ENCODE measurements around the gene EMILIN3. TPM values are rescaled to one million over a fixed set of nuclear protein-coding genes. Genes with fewer than 3 reads are reported as not detected.

EMILIN3 gene
- total and polyA plus RNA-seq, 10 donors, result 0.03 to 0.32 (median 0.07) TPM; not detected in 7

DNA sequence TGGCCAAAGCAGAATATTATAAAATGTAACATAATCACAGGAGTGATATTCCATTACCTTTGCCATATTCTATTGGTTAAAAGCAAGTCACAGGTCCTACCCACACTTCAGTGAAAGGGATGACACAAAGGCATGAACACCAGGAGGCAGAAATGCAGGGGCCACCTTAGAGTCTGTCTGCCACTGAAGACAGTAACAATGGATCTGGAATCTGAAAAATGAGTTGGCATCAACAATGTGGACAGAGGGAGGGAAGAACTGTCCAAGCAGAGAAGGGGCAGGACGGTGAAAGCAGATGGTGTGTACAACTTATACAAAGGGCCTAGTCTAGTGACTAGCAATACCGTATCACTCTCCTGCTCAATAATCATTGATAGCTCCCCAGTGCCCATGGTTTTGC is 32.6 kb downstream of the EMILIN3 start:
- TF ChIP-seq, protein P1, sequence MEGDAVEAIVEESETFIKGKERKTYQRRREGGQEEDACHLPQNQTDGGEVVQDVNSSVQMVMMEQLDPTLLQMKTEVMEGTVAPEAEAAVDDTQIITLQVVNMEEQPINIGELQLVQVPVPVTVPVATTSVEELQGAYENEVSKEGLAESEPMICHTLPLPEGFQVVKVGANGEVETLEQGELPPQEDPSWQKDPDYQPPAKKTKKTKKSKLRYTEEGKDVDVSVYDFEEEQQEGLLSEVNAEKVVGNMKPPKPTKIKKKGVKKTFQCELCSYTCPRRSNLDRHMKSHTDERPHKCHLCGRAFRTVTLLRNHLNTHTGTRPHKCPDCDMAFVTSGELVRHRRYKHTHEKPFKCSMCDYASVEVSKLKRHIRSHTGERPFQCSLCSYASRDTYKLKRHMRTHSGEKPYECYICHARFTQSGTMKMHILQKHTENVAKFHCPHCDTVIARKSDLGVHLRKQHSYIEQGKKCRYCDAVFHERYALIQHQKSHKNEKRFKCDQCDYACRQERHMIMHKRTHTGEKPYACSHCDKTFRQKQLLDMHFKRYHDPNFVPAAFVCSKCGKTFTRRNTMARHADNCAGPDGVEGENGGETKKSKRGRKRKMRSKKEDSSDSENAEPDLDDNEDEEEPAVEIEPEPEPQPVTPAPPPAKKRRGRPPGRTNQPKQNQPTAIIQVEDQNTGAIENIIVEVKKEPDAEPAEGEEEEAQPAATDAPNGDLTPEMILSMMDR (IDR thresholded peaks at IDR 0.05 in 8 of 11, conservative IDR thresholded peaks at IDR 0.05 in 3 of 11), result no peak
- TF ChIP-seq POLR2A (IDR thresholded peaks at IDR 0.05) (no peak), POLR2AphosphoS5 (IDR thresholded peaks at IDR 0.05) (no peak)

DNA sequence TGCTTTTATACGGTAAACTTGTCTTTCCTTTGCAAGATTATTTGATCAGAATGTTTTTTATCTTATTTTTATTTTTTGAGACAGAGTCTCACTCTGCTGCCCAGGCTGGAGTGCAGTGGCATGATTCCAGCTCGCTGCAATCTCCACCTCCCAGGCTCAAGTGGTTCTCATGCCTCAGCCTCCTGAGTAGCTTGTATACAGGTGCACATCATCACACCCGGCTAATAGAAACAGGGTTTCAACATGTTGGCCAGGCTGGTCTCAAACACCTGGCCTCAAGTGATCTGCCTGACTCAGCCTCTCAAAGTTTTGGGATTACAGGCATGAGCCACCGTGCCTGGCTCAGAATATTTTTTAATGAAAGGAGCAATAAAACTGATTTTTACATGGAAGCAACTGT is 34.9 kb downstream of the EMILIN3 start:
- Histone ChIP-seq H3K4me1 (peaks cover 10 to 21% (median 17%) of the 10 kb centered on the region in 6 donors), H3K27ac (no peak overlapping the region), H3K36me3 (no peaks in the 10 kb centered on the region), H3K27me3 (replicated peaks in 1 of 7) (no peaks in the 10 kb centered on the region), H3K4me3 (no peak overlapping the region), H3K9me3 (no peaks in the 10 kb centered on the region)
- no peak for DNase-seq
- intact Hi-C loops (cut with DNase I; ENCODE audit: low total_unique reads), result loop anchor here (10.0 kb wide), 1 partner anchor 97 kb away; no protein-coding TSS in a partner anchor
- WGBS, 5 donors, result 85 to 95% (median 91%) methylated on average over 4 of the region's 4 CpGs
- no peak for TF ChIP-seq POLR2AphosphoS5 (IDR thresholded peaks at IDR 0.05)
- TF ChIP-seq POLR2A (IDR thresholded peaks at IDR 0.05), result no peak

More for the DNA sequence above, 32.6 kb downstream of the EMILIN3 start:
- Histone ChIP-seq H3K4me3 (no peak overlapping the region), H3K36me3 (no peaks in the 10 kb centered on the region), H3K27ac (no peak overlapping the region), H3K4me1 (peaks cover 5 to 15% (median 13%) of the 10 kb centered on the region in 6 donors), H3K9me3 (no peaks in the 10 kb centered on the region), H3K27me3 (replicated peaks in 1 of 7) (peaks cover 0 to under 1% (median 0%) of the 10 kb centered on the region in 7 donors)
- intact Hi-C loops (cut with DNase I; ENCODE audit: low total_unique reads), result loop anchor here (10.0 kb wide), 1 partner anchor 99 kb away; no protein-coding TSS in a partner anchor
- no peak for DNase-seq
- 90 to 98% (median 94%) methylated on average over 2 of the region's 2 CpGs for WGBS, 5 donors

DNA sequence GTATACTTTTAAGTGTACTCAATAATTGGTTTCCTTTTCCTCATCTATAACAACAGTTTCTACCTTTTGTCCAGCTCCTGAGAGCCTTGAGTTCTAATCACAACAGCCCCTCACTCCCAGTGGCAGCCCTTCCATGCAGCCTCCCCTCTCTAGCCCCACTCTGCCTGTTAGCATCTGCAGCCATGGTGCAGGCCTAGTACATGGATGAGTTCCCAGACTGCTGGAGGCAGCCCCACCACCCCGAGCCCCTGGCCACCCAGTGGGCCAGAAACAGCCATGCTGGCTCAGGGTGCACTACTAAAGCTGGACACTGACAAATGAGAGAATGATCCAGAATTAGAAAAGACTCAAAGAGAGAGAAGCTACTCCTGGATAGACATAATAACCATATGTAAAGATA is 35.7 kb downstream of the EMILIN3 start:
- TF ChIP-seq, protein P1 (IDR thresholded peaks at IDR 0.05 in 8 of 11, conservative IDR thresholded peaks at IDR 0.05 in 3 of 11), result no peak
- TF ChIP-seq POLR2A (IDR thresholded peaks at IDR 0.05) (no peak), POLR2AphosphoS5 (IDR thresholded peaks at IDR 0.05) (no peak)
- Histone ChIP-seq H3K36me3 (no peaks in the 10 kb centered on the region), H3K4me1 (peaks cover 10 to 21% (median 17%) of the 10 kb centered on the region in 6 donors), H3K4me3 (no peak overlapping the region), H3K27ac (no peak overlapping the region), H3K27me3 (replicated peaks in 1 of 7) (no peaks in the 10 kb centered on the region), H3K9me3 (no peaks in the 10 kb centered on the region)
- 86 to 100% (median 90%) methylated on average over 1 of the region's 1 CpG for WGBS, 5 donors
- intact Hi-C loops (cut with DNase I; ENCODE audit: low total_unique reads), result loop anchor here (10.0 kb wide), 1 partner anchor 96 kb away; no protein-coding TSS in a partner anchor
- DNase-seq, result no peak

DNA sequence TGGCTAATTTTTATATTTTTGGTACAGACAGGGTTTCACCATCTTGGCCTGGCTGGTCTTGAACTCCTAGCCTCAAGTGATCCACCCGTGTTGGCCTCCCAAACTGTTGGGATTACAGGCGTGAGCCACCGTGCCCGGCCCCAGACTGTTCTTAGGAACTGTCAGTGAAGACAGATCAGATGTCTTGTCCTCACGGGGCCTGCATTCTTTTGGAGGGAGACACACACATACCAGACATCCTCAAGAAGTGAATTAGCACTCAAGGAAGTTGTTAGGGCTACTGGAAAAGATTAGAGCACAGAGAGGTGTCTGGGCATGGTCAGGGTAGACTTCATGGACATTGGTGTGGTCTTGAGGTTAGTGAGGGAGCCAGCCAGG is 36.3 kb downstream of the EMILIN3 start:
- TF ChIP-seq POLR2AphosphoS5 (IDR thresholded peaks at IDR 0.05) (no peak), POLR2A (IDR thresholded peaks at IDR 0.05) (no peak)
- TF ChIP-seq, protein P1 (IDR thresholded peaks at IDR 0.05 in 8 of 11, conservative IDR thresholded peaks at IDR 0.05 in 3 of 11), result no peak
- Histone ChIP-seq H3K36me3 (no peaks in the 10 kb centered on the region), H3K4me3 (no peak overlapping the region), H3K4me1 (peaks cover 10 to 21% (median 17%) of the 10 kb centered on the region in 6 donors), H3K27me3 (replicated peaks in 1 of 7) (no peaks in the 10 kb centered on the region), H3K27ac (peak overlapping the region in 4 of 8 donors; percentile 61 to 82 (median 81)), H3K9me3 (no peaks in the 10 kb centered on the region)
- DNase-seq, result no peak
- intact Hi-C loops (cut with DNase I; ENCODE audit: low total_unique reads), result loop anchor here (10.0 kb wide), 1 partner anchor 96 kb away; no protein-coding TSS in a partner anchor
- 83 to 91% (median 90%) methylated on average over 4 to 5 of the region's 5 CpGs for WGBS, 5 donors
